DND-41 (cell line): Measurements from ENCODE around the gene DHRS11.

Source experiments
- EZH2 ChIP-seq: IDR thresholded peaks from 3 replicates; pipeline ENCODE4 v1.6.1; 2012; ENCODE audit warnings: borderline replicate concordance, low read depth, mild to moderate bottlenecking, moderate library complexity, low read length, inconsistent platforms; ENCODE audit not compliant: severe bottlenecking
- TF ChIP-seq, protein P1 (sequence below): IDR thresholded peaks from 2 replicates; pipeline ENCODE4 v1.5.1; 2012; ENCODE audit warnings: borderline replicate concordance, low read length, moderate library complexity, mild to moderate bottlenecking; ENCODE audit not compliant: poor library complexity, severe bottlenecking; ENCODE audit errors: extremely low read depth

DNA sequence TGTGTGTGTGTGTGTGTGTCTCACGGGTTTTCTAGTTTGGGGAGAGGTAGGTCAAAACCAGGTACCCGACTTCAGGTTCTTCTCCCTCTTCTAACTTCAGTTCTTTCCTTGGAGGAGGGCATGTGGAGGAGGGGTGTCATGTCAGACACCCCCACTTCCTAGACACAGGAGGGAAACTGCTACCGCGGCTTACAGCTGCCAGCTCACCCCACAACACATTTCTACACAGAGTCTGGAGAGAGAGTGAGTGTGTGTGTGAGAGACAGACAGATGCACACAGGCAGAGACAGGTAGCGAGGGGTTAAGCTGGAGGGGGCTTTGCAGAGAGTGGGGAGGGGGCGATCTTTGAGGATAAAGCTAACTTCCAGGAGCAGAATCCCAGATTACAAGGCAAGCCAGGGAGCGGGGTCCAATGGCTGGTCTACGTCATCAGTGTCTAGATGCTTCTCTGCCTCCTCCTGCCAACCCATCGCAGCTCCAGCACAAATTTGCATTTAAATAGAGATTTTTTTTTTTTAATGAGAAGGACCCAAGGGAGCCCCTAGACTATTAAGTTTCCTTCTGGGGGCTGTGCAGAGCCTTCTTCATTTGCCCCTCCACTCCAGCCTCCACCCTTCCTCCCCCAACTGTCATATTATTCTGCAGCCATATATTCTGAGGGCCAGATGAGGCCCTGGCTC, 58.6 kb downstream of the DHRS11 start:
- TF ChIP-seq, protein P1, sequence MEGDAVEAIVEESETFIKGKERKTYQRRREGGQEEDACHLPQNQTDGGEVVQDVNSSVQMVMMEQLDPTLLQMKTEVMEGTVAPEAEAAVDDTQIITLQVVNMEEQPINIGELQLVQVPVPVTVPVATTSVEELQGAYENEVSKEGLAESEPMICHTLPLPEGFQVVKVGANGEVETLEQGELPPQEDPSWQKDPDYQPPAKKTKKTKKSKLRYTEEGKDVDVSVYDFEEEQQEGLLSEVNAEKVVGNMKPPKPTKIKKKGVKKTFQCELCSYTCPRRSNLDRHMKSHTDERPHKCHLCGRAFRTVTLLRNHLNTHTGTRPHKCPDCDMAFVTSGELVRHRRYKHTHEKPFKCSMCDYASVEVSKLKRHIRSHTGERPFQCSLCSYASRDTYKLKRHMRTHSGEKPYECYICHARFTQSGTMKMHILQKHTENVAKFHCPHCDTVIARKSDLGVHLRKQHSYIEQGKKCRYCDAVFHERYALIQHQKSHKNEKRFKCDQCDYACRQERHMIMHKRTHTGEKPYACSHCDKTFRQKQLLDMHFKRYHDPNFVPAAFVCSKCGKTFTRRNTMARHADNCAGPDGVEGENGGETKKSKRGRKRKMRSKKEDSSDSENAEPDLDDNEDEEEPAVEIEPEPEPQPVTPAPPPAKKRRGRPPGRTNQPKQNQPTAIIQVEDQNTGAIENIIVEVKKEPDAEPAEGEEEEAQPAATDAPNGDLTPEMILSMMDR: no peak
- TF ChIP-seq EZH2: no peak
